Mesothelial cell of epicardium (in vitro differentiated cells): Measurements from ENCODE around the gene NDUFB2. TPM values are rescaled to one million over a fixed set of nuclear protein-coding genes. Genes with fewer than 3 reads are reported as not detected.

ENCODE experiments used
- DNase-seq, 2 experiments: peaks; one replicate each; pipeline ENCODE4 v3.0.0; 2021; ENCODE audit warnings: low spot score in 2 of 2; ENCODE audit not compliant: unreplicated experiment in 2 of 2
- H3K27ac Mint-ChIP-seq: 2 replicates; pipeline ENCODE4 v1.8.0; 2021; ENCODE audit warnings: mixed read lengths
- H3K27me3 Mint-ChIP-seq: 2 replicates; pipeline ENCODE4 v1.8.0; 2021; ENCODE audit warnings: low read depth, mixed read lengths
- H3K36me3 Mint-ChIP-seq: 2 replicates; pipeline ENCODE4 v1.8.0; 2021; ENCODE audit warnings: mixed read lengths
- H3K4me1 Mint-ChIP-seq: 2 replicates; pipeline ENCODE4 v1.8.0; 2021; ENCODE audit warnings: mixed read lengths
- H3K4me3 Mint-ChIP-seq: 2 replicates; pipeline ENCODE4 v1.8.0; 2021; ENCODE audit warnings: mild to moderate bottlenecking, moderate library complexity, mixed read lengths
- H3K9me3 Mint-ChIP-seq: 2 replicates; pipeline ENCODE4 v1.8.0; 2021; ENCODE audit warnings: mixed read lengths
- total RNA-seq: library from RNA; stranded (reverse); gene quantifications from 3 replicates; pipeline ENCODE4 v1.2.1, GENCODE V29; 2021
- TF ChIP-seq, protein P1 (sequence below): fragments of 200-600 bp; sonication (generic); IDR thresholded peaks from one replicate; pipeline ENCODE4 v1.5.0; 2021; ENCODE audit warnings: antibody characterized with exemption; ENCODE audit not compliant: unreplicated experiment

Gene NDUFB2
- total RNA-seq, 1 donor from 2014 or later = 115 TPM

DNA sequence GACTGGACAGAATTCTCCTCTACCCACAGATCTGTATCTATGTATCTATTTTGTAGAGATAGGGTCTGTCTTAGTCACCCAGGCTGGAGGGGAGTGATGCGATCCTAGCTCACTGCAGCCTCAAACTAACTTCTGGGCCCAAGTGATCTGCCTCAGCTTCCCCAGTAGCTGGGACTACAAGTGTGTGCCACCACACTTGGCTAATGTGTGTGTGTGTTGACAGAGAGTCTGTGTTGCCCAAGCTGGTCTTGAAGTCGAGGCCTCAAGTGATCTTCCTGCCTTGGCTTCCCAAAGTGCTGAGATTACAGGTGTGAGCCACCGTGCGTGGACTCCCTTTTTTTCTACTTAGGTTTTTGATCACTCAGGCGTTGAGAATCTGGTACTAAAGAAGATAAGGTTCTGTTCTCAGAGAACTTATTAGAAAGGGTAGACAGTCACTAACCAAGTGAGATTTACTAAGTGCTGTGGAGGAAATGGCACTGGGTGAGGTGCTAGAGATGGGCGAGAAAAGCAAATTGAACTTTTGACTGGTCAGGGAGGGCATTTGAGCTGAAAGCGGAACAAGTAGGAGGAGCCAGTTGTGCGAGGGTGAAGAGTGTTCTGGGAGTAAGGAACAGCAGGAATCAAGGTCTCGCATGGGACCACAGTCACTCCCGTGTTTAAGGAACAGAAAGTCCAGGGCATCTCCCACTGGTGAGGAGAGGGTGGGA lies 18.0 kb downstream of the NDUFB2 start:
- no peak for DNase-seq
- Mint-ChIP-seq H3K9me3 (peaks cover 21% of the 10 kb centered on the region), H3K27ac (no peak overlapping the region), H3K4me3 (no peak overlapping the region), H3K4me1 (no peaks in the 10 kb centered on the region), H3K27me3 (no peaks in the 10 kb centered on the region), H3K36me3 (peaks cover 37% of the 10 kb centered on the region)
- TF ChIP-seq, protein P1, sequence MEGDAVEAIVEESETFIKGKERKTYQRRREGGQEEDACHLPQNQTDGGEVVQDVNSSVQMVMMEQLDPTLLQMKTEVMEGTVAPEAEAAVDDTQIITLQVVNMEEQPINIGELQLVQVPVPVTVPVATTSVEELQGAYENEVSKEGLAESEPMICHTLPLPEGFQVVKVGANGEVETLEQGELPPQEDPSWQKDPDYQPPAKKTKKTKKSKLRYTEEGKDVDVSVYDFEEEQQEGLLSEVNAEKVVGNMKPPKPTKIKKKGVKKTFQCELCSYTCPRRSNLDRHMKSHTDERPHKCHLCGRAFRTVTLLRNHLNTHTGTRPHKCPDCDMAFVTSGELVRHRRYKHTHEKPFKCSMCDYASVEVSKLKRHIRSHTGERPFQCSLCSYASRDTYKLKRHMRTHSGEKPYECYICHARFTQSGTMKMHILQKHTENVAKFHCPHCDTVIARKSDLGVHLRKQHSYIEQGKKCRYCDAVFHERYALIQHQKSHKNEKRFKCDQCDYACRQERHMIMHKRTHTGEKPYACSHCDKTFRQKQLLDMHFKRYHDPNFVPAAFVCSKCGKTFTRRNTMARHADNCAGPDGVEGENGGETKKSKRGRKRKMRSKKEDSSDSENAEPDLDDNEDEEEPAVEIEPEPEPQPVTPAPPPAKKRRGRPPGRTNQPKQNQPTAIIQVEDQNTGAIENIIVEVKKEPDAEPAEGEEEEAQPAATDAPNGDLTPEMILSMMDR = no peak

DNA sequence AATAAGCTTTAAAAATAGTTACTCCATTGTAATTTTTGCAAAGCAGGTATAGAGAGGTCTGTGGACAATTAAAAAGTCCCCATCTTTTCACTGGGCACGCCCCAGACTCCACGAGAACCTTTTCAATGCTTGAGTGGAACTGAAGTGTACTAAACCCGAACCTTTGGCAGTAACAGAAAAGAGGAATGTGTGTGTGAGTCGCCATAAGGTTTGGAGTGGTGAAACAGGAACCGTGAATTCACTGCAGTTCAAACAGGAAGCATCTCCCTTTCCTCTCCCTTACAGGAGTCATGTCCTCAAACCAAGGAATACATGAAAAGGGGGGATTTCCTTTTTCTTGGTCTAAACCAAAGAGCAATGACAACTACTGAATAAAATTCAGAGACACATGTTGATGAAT lies 23.2 kb downstream of the NDUFB2 start:
- TF ChIP-seq, protein P1 = no peak
- Mint-ChIP-seq H3K27ac (no peak overlapping the region), H3K9me3 (peaks cover 1% of the 10 kb centered on the region), H3K4me1 (no peaks in the 10 kb centered on the region), H3K36me3 (peaks cover 6% of the 10 kb centered on the region), H3K4me3 (no peak overlapping the region), H3K27me3 (no peaks in the 10 kb centered on the region)
- DNase-seq = no peak

DNA sequence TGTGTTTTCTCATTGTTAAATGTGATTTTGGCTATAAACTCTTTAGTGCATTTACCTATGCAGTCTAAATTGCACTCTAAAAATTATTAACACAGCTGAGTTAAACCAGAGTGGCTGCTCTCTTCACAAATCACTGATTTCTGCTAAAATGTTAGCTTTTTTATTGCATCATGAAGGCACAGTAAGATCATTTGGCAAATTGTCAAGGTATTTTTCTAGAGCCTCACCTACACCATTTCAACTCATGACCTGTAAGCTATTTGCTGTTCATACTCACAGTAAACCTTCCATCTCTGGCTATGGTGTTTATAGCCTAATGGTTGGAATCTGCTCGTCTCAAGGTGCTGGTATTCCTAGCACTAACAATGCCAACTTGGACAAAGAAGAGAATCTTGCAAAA lies 25.7 kb downstream of the NDUFB2 start:
- Mint-ChIP-seq H3K27ac (no peak overlapping the region), H3K36me3 (no peaks in the 10 kb centered on the region), H3K9me3 (no peaks in the 10 kb centered on the region), H3K4me1 (no peaks in the 10 kb centered on the region), H3K4me3 (no peak overlapping the region), H3K27me3 (no peaks in the 10 kb centered on the region)
- TF ChIP-seq, protein P1 = no peak
- DNase-seq = no peak

DNA sequence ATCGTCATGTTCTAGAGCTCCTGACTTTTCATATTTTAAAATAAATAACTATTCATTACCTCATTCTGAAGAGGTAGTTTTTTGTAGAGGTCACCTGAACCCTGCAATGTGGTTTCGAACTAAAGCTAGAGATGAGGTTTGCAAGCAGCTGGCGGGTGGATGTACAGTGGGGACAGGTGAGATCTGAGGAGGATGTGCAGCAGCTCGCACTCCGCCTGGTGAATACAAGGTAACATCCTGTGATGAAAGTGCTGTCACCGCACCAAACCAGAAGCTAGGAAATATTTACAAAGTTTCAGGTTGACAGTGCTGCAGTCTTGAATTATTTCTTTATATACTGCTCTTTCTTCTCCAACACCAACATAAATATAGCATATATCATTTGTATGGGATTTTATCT lies 26.5 kb downstream of the NDUFB2 start:
- Mint-ChIP-seq H3K4me3 (no peak overlapping the region), H3K4me1 (no peaks in the 10 kb centered on the region), H3K36me3 (no peaks in the 10 kb centered on the region), H3K27ac (no peak overlapping the region), H3K9me3 (no peaks in the 10 kb centered on the region), H3K27me3 (no peaks in the 10 kb centered on the region)
- DNase-seq = no peak
- TF ChIP-seq, protein P1 = no peak

DNA sequence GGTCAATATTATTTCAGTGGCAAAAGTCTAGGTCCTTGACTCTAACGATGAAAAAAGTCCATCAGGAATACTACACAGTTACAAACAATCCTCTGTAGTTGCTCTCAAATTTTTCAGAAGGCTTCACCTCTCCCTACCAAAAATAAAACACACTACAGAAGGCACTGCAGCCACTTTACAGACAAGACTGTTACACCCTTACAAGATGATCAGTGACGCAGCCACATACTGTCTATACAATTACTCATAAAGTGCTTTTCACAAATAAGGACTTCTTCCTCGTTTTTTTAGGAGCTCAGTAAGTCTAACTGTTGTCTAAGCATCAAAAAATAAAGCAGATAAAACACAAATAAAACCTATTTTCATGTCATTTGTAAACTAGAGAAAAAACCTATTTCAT lies 27.1 kb downstream of the NDUFB2 start:
- Mint-ChIP-seq H3K36me3 (no peaks in the 10 kb centered on the region), H3K27ac (no peak overlapping the region), H3K9me3 (no peaks in the 10 kb centered on the region), H3K4me1 (no peaks in the 10 kb centered on the region), H3K27me3 (no peaks in the 10 kb centered on the region), H3K4me3 (no peak overlapping the region)
- TF ChIP-seq, protein P1 = no peak
- no peak for DNase-seq
